Stimulated activated CD8-positive, alpha-beta memory T cell treated with anti-CD3 and anti-CD28 coated beads, Interleukin-7, amount 100 ng/mL, for 4 hours (primary cell): Measurements from ENCODE around the gene TGFBR3.

Experiments
- DNase-seq, 2 donors: peaks; one replicate each; pipeline ENCODE4 v3.0.0-alpha.2; 2020; ENCODE audit warnings: low read depth in 2 of 2

The TGFBR3 gene

DNA sequence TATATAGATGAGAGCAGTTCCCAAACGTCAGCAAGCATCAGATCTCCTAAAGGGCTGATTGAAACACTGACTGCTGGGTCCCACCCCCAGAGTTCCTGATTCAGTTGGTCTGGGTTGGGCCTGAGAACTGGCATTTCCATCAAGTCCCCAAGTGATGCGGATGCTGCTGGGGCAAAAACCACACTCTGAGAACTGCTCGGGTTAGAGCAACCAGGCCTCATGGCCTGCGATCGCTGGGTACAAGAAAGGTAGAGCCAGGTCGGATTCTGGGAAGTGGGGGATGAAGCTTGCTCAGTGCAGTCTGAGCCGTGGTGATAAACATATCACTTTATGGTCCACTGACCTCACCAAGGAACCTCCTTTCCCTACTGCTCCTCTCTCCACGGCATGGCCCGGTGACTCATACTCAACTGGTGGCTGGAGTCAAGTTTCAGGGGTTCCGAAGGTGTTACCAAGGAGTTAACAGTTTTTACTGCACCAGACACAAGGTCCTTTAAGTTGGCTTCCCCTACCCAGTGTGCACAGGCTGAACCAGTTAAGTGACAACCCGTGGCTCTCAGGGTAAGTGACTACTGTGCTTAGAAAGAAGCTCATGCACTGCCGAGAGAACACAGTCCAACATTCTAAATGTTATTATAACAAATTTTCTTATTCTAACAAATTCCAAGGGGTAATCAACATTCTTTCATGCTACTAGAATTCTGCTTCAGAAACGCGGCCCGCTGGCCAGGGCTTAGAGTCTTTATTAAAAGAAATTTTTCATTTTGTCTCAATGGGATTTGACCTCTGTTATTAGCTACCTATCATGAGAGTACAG lies 153.5 kb downstream of the TGFBR3 start:
- DNase-seq = no peak

DNA sequence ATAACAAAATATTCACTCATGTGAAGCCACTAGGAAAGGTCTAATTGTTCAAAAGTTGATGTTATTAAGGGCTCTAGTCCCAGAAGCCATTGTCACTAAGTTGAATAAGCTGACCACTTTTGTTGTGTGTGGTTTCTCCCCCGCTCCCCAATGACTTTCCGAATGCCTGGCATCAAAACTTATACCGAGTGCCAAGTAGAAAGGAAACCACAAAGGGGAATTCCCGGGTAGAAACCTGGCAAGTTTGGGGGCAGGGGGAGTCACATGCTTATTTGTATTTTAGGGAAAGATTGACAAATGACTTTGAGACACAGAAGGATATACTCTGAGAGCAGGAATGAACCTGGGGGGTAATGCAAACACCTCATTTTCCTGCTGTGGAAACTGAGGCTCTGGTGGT lies 154.1 kb downstream of the TGFBR3 start:
- DNase-seq = peak; percentile 36 to 48

DNA sequence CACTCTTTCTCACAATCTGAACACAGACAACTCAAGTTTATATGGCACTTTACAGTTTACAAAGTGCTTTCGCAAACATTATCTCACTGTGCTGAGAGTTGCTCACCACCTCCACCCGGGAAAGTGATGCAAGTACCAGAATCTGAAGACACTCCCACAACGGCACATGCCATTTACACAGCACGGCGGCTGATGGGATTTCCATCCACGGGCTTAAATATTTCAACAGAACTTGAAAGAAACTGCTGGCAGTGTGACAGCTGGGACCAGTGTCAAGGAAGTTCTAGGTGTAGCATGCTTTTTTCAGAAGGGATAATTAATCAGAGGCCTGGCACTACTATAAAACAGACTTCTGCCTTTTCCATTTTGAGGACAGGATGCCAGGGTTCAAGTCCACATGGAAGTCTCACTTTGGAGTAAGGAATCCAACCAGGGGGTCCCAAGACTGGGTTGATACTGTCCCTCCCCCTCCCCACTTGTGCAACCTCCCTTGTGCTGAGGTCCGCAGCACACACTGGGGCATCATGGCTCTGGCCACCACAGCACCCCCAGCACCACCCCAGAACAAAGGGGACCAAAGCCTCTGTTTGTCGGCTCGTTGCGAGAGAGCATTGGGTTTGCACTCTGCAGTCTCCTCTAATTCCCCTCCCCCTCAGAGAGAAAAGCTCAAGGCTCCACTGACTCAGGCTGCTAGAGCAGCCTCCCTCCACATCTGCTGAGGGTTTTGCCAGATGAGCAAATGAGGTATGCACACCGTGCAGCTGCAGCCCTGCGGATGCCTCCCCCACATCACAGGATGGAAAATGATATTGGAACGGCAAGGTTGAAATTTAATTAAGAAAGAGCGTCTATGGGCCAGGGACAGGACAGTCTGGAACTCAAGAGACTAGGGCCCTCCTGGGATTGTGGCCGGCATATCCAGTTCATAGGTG lies 154.9 kb downstream of the TGFBR3 start:
- DNase-seq = no peak

DNA sequence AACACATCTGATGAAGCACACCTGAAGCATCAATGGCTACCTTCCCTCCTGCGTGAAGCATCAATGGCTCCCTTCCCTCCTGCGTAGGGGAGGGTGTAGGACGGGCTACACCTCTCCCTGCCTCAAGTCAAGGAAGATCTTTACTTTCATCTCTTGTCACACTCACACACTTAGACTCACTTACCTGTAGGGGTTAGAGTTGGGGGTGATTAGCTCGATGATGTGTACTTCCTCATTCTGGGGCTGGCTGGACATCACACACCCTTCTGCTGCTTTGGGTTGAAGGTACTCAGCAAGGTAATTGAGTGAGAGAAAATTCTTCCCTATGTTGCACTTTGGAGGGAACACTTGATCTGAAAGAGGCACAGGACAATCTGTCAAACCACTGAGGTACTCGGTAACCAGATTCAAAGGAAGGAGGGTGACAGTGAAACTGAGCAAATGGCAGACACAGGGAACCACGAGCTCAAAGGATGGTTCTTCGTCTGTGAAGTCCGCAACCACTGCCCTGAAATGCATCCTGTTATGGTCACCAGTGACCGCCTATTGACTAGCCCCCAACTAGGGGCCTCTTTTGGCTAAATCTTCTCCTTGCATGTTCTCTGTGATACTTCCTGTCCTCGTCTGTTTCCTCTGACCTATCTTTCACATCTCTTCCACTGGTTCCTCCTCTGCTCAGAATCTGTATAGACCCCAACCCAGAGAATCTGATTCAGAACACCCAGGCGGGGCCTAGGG lies 156.2 kb downstream of the TGFBR3 start:
- DNase-seq = no peak

DNA sequence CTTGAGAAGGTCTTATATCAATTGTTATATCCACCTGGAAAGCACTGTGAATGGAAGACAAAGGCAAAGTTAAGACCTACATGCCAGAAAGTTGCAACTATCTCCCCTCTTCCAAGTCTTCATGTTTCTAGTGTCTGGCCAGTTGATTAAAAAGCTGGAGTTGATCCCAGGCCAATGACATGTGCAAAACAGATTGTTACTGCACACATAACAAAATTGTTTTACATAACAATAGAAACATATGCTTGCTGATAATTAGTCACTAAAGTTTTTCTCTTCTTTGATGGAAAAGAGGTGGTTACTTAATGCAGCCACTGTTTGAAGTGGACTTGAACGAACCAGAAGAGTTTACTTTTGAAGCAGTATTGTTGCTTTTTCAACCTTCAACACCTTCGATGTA lies 158.2 kb downstream of the TGFBR3 start:
- DNase-seq = no peak

DNA sequence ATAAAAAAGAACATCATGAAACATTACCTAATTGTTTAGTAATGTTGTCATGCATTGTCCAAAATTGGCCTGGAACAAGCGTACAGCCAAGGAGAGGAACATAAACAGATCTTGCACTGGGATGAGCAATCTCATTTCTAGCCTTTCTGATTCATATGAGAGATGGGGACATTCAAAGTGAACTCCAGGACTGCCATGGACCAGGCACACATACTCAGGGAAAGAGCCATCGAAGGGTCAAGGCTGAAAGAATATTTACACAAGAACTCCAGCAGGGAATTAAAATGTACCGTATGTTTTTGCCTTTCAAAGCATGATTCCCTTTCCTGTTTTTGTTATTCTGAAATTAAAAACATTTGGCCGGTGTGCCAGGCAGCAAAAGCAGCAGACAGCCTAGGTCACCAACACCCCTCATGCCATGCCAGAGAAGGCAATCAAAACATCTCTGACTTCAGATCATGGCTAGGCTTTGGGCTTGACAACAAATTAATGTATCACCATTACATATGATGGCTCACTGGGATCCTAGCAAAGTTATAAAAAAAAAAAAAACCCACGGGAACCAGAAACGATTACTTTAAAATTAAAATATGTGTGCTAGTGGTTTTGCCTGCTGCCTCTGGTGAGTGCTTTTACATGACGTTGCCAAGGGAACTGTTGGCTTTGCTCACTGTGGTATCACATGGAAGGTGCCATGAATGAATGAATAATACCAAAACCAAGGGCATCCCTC lies 159.8 kb downstream of the TGFBR3 start:
- DNase-seq = no peak

DNA sequence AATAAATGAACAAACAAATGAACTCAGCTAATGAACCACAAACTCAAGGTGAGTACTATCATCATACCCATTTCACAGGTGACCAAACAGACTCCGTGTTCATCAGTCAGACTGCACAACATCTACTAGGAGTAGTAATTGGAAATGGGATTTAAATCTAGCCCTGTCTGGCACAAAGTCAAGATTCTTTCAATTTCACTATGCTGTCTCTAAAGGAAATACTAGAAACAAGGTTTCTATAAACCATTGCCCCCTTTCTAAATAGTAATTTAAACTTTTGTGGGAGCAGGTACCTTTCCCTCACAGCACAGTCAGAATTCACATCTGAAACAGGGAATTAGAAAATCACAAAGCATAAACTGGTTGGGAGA lies 160.3 kb downstream of the TGFBR3 start:
- no peak for DNase-seq

DNA sequence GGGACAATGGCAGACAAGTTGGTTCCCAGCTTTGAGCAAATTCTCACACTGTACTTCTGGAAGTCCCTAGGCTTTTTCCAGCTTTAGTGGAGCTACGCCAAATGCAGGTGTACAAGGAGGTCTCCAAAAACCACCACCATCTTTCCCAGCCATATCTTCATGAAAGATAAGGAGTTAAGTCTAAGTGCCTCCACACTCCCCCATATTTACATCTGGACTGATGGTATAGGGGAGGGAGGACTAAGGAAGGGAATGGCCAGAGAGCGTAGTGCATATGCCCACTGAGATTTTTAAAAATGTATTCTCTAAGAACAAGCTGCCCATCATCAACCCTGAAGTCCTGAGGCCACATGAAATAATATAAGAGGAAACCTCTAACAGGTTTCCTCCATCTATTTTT lies 161.3 kb downstream of the TGFBR3 start:
- no peak for DNase-seq

DNA sequence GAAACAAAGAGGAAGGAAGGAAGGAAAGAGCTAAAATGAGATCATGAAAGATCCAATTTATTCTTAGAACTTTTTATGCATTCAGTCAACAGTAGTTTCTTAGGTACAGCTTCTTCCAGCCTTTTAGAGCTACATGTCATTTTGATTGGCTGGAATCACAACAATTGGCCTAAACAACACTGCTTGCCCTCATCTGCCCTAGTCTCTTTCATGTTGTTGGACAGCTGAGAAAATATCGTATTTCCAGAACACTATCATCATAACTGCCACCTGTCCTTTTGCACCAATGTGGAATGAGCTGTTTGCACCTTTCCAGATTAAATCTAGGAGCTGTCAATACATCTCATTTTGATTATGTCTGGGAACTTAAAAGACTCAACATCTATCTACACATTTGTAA lies 161.7 kb downstream of the TGFBR3 start:
- DNase-seq = no peak

DNA sequence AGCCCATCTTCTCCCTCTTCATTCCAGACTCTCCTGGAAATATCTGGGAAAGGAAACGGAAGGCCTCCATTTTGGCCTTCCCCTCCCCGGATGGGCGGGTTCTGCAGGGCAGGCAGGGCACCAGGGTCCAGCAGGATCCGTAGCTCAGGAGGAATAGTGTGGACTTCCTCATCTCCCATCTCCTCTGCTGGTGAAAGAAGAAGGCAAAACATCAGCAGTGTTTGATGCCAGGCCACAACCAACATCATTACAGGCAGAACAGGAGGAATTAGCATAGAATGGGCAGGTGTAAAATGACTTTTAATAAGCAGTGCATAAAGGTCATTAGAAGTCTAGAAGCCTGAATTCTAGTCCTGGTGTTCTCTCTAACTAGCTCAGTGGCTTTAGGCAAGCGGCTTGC lies 165.9 kb downstream of the TGFBR3 start:
- DNase-seq = no peak

DNA sequence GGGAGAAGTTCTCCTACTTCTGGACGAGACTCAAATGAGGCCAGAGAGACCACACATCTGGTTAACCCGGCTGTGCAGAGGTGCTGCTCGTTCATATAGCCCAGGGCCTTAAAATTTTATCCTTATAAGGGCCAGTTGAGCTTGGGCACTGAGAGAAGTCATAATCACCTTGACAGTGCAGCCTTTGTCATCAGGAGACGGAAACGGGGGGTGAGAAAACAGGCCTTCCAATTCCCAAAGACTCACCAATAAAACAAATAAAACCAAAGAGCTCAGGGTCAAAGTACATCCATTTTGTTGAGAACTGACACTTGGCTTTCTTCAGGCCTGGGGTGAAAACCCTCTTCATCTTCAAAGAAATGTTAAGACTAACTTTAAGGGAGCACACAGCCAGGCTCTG lies 167.1 kb downstream of the TGFBR3 start:
- DNase-seq = no peak

DNA sequence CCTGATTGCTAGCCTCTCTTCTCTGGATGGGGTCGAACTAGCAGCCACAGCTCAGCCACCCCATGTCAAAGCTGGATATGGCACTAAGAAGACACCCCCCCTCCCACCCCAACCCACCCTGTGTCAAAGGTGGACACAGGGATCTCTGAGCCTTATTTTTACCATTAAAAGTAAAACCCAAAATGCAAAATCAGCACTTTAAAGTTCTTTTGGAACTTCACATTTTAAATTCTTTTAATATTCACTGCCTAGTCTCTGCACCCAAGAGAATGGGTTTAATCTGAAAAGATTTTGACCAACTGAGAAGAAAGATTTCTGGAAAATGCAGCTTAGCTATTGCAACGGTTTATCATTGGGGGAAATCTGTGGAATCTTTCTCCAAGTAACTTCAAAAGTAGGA lies 167.6 kb downstream of the TGFBR3 start:
- no peak for DNase-seq

DNA sequence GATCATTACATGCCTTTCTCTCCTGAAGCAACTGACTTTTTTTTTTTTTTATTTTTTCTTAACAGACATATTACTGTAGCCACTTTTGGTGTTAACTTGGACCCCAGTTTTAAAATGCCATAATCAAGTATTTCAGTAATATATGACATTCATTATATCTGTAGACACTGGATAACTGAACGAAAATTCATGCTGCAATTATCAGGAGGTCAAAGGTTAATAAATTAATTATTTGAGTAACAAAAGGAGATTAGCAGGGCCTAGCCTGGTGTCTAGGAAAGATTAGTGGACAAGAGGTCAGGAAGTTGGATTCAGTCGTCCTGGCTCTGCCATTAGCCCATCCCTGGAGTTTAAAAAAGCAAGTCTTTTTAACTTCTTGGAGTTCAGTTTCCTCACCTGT lies 168.1 kb downstream of the TGFBR3 start:
- no peak for DNase-seq

DNA sequence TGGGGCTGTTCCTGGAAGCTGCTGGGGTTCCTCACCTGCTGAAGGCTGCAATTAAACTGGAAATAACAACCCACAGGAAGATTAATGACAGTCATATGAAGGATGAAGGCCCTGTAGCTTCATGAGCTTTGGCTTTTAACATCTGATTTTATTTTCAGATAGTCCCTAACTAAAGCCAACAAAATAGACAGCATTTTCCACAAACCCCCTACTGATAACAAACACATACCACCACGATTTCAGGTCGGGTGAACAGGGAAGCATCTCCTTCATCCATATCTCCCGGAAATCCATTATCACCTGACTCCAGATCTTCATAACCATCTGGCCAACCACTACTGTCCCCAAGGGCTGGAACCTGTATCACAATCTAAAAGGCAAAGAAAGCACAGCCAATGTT lies 169.6 kb downstream of the TGFBR3 start:
- no peak for DNase-seq

DNA sequence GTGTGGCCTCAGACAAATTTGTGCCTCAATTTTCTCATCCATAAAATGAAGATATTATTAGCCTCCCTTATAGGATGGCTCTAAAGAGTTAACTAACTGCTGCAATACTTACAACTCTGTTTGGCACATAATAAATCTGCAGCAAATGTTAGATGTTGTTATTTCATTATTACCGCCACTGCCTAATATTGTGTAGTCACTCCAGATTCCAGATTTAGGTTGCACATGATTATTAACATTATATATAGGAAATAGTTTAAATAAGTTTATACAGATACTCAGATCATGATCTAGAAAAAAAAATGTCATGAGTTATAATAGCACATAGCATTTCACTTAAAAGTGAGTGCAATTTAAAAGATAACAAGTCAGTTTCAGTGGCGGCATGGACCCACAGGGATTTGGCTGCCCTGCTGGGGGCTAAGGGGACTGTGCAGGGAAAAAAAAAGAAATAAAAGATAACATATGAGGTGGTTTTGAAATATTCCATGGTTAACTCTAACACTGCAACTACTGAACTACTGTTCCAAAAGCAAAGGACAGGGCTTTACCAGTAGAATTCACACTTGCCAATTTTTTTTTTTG lies 170.4 kb downstream of the TGFBR3 start:
- DNase-seq = no peak

DNA sequence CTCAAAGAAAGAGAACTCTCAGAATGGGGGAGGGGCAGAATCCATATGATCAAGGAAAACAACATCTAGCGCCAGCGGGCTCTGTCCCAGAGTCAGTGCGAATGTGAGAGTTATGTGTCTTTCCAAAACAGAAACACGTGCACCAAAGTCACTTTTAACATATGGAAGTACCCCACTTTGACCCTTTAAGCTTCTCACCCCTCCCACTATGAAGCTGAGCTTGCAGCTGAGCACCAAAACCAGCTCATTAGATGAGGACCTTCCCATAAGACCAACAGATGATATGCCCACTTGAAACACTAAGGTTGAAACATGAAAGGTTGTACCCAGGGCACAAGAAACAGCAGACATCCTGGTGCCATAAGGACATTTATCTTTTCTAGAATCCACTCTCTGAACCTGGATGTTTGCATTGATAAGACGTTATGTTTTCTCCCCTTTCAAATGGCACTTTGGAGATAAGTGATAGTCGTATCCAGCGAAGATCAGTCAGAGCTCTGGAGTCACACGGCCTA lies 171.0 kb downstream of the TGFBR3 start:
- no peak for DNase-seq

DNA sequence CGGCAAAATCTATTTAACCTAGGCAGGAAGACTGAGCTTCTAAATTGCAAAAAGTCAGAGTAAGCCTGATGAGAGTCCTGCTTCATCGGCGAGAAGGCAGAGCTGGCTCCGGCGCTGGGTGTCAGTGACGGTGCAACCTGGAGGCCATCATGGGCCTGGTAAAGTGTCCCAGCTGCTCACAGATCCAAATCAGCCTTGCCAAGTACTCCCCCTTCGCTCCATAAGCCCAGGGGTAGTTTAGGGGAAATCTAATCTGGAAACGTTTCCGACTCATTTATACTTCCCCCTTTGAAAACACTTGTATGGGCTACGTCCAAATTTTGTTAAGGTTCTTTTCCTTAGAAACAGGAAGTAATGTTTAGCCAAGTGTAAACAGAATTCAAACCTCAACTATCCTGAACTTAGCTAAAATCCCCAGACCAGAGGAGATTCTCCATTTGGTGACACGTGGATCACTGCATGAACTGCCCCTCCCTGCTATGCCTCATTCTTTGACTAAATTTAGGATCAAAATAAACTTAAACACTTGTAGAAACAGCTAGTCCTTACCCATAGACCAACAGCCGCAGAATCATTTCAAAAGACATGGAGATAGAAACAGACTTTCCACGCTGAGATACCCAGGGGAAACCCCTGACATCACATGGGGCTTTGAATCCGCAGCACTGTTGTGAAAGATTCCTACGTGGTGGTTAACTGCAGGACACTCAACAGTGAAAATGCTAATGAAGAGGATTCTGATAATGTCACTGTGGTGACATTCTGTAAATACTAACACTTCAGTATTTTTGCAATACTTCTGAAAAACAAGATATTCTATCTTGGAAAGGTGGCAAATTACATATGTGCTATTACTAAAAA lies 172.7 kb downstream of the TGFBR3 start:
- peak; percentile 44 to 46 for DNase-seq

DNA sequence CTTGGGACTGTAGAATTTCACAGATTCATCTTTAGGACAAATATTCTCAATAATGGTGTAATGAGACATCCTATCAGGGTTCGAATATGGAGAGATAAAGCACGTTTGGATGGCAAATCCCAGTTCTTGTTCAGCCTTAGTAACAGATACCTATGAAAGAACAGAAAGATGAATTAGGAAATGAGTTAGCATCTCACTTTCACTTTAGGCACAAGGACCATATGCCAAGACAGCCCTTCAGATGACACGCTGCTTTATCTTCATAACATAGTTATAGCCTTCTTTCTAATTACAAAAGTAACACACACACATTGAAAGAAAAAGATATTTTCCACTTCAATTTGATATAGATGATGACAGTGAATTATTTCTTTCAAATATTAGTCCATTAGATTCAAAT lies 173.6 kb downstream of the TGFBR3 start:
- no peak for DNase-seq

DNA sequence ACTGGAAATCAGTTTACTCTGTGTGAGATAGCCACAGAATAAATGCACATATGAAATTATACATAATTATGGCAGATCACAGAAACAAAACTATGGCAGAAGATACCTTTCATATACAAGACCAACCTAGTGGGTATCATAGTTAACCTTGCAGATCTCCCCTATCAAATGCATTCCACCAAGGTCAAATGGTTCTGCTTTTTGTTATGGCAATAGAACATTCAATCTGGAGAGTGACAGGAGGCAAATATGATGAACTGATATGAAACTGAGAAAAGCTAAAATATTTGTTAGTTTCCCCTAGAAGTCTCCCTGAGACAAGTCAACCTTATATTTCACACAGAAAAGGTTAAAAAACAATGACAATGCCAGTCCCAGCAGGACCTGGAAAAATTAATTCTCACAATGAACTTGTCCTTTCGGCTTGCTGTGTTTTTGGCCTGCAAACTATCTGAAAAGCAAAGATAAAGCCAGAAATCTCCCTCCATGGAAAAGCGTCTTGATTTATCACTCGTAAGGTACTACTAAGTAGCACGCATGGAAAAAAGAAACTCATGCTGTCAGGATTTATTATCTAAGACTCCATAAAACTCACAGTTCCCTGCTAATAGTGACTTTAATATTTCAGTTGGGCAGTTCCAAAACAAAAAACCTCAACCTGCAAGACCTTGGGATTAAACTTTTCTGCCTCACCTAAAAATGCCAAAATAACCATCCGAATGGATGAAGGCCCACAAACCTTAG lies 174.3 kb downstream of the TGFBR3 start:
- no peak for DNase-seq
